Measurements from ENCODE around the gene SERPINA10. TPM values are rescaled to one million over a fixed set of nuclear protein-coding genes. Genes with fewer than 3 reads are reported as not detected.

Gene SERPINA10
- total and polyA plus RNA-seq, 2 of the 13 experiments (the other 11 are each of a cell fraction or from before 2014, with no cell fraction given): 20.1 to 20.2 TPM

DNA sequence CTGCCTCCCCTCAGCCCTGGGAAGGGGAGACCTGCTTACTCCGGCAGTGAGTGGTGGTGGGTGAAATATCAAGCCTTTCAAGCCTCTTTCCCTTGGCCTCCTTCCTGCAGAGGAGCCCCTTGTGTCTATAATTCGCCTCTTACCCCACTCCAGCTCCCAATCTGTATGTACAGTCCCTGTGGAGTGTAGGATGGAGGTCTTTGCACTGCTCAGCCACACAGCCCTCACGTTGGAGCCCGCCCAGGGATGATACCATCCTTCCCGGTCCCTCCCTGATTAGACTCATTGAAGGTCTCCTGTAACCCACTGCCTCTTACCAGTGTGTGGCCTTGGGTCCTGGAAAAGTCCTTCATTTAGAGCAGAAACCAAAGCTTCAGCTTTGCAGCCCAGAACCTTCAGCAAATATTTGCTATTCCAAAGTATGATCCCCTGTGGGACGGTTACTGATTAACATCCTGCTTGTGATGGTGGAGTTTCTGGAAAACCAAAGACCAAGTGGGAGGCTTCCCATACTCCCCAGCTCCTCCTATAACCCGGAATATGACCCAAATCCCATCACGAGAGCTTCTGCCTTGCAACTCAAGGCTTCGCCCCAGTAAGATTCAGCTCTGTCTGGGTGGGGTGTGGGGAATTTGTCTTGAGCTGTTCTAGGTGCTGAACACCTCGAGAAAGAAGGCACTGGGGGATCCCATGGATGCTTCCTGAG, at the start of gene SERPINA10 (continued):
- TF ChIP-seq, protein P1, sequence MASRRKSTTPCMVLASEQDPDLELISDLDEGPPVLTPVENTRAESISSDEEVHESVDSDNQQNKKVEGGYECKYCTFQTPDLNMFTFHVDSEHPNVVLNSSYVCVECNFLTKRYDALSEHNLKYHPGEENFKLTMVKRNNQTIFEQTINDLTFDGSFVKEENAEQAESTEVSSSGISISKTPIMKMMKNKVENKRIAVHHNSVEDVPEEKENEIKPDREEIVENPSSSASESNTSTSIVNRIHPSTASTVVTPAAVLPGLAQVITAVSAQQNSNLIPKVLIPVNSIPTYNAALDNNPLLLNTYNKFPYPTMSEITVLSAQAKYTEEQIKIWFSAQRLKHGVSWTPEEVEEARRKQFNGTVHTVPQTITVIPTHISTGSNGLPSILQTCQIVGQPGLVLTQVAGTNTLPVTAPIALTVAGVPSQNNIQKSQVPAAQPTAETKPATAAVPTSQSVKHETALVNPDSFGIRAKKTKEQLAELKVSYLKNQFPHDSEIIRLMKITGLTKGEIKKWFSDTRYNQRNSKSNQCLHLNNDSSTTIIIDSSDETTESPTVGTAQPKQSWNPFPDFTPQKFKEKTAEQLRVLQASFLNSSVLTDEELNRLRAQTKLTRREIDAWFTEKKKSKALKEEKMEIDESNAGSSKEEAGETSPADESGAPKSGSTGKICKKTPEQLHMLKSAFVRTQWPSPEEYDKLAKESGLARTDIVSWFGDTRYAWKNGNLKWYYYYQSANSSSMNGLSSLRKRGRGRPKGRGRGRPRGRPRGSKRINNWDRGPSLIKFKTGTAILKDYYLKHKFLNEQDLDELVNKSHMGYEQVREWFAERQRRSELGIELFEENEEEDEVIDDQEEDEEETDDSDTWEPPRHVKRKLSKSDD (CRISPR knock-in tag; IDR thresholded peaks at IDR 0.05; ENCODE audit: low read depth): peak; percentile 28; the same call in 1 of the 2 replicates
- TF ChIP-seq AKAP8 (CRISPR knock-in tag; IDR thresholded peaks at IDR 0.05) (no peak), ZNF234 (CRISPR knock-in tag; conservative IDR thresholded peaks at IDR 0.05) (no peak), ZNF138 (CRISPR knock-in tag; IDR thresholded peaks at IDR 0.05; ENCODE audit: low read depth) (no peak), ZSCAN9 (CRISPR knock-in tag; IDR thresholded peaks at IDR 0.05; ENCODE audit: borderline replicate concordance) (peak; percentile 53), ARNT (IDR thresholded peaks at IDR 0.05) (no peak), ZNF772 (CRISPR knock-in tag; IDR thresholded peaks at IDR 0.05) (peak; percentile 46; the same call in 1 of the 2 replicates), ZFP36 (IDR thresholded peaks at IDR 0.05; ENCODE audit: borderline replicate concordance, low read depth, low read length, partially characterized antibody) (no peak), NFRKB (IDR thresholded peaks at IDR 0.05) (no peak), ZNF891 (CRISPR knock-in tag; IDR thresholded peaks at IDR 0.05) (no peak), EP300 (IDR thresholded peaks at IDR 0.05; ENCODE audit: low read depth in 2 of 2, low read length in 2 of 2) (peak; percentile 17 to 90; a peak in 2 of 4 replicates), EP300 (CRISPR knock-in tag; IDR thresholded peaks at IDR 0.05; ENCODE audit: borderline replicate concordance) (peak; percentile 41; the same call in 1 of the 2 replicates), MAFK (conservative IDR thresholded peaks at IDR 0.05 in 1 of 2, IDR thresholded peaks at IDR 0.05 in 1 of 2; ENCODE audit: low read length in 2 of 2) (no peak), IRF2 (CRISPR knock-in tag; IDR thresholded peaks at IDR 0.05) (peak; percentile 78; the same call in 1 of the 2 replicates), ZNF230 (CRISPR knock-in tag; IDR thresholded peaks at IDR 0.05) (peak; percentile 86), DNMT1 (CRISPR knock-in tag; IDR thresholded peaks at IDR 0.05) (no peak), ZFAT (CRISPR knock-in tag; conservative IDR thresholded peaks at IDR 0.05) (no peak), SRSF9 (IDR thresholded peaks at IDR 0.05; ENCODE audit: borderline replicate concordance, insufficient read depth, low read depth, low read length, poor library complexity, severe bottlenecking) (no peak), ZNF326 (CRISPR knock-in tag; IDR thresholded peaks at IDR 0.05; ENCODE audit: borderline replicate concordance) (no peak), KAT2B (IDR thresholded peaks at IDR 0.05; ENCODE audit: borderline replicate concordance, low read depth, low read length) (no peak)
- TF ChIP-seq, protein P2, sequence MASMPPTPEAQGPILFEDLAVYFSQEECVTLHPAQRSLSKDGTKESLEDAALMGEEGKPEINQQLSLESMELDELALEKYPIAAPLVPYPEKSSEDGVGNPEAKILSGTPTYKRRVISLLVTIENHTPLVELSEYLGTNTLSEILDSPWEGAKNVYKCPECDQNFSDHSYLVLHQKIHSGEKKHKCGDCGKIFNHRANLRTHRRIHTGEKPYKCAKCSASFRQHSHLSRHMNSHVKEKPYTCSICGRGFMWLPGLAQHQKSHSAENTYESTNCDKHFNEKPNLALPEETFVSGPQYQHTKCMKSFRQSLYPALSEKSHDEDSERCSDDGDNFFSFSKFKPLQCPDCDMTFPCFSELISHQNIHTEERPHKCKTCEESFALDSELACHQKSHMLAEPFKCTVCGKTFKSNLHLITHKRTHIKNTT (CRISPR knock-in tag; IDR thresholded peaks at IDR 0.05): no peak
- TF ChIP-seq, protein P3, sequence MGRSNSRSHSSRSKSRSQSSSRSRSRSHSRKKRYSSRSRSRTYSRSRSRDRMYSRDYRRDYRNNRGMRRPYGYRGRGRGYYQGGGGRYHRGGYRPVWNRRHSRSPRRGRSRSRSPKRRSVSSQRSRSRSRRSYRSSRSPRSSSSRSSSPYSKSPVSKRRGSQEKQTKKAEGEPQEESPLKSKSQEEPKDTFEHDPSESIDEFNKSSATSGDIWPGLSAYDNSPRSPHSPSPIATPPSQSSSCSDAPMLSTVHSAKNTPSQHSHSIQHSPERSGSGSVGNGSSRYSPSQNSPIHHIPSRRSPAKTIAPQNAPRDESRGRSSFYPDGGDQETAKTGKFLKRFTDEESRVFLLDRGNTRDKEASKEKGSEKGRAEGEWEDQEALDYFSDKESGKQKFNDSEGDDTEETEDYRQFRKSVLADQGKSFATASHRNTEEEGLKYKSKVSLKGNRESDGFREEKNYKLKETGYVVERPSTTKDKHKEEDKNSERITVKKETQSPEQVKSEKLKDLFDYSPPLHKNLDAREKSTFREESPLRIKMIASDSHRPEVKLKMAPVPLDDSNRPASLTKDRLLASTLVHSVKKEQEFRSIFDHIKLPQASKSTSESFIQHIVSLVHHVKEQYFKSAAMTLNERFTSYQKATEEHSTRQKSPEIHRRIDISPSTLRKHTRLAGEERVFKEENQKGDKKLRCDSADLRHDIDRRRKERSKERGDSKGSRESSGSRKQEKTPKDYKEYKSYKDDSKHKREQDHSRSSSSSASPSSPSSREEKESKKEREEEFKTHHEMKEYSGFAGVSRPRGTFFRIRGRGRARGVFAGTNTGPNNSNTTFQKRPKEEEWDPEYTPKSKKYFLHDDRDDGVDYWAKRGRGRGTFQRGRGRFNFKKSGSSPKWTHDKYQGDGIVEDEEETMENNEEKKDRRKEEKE (IDR thresholded peaks at IDR 0.05): no peak
- TF ChIP-seq, protein P4, sequence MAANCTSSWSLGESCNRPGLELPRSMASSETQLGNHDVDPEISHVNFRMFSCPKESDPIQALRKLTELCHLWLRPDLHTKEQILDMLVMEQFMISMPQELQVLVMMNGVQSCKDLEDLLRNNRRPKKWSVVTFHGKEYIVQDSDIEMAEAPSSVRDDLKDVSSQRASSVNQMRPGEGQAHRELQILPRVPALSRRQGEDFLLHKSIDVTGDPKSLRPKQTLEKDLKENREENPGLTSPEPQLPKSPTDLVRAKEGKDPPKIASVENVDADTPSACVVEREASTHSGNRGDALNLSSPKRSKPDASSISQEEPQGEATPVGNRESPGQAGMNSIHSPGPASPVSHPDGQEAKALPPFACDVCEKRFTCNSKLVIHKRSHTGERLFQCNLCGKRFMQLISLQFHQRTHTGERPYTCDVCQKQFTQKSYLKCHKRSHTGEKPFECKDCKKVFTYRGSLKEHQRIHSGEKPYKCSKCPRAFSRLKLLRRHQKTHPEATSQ (CRISPR knock-in tag; IDR thresholded peaks at IDR 0.05; ENCODE audit: borderline replicate concordance): peak; percentile 90; the same call in 1 of the 2 replicates

All from HepG2 (cell line).